Astrocyte (in vitro differentiated cells and primary cell): ENCODE measurements around the gene DPH6.

ENCODE experiments used
- EZH2 ChIP-seq: IDR thresholded peaks from 2 replicates; pipeline ENCODE4 v1.6.1; 2012; ENCODE audit warnings: mild to moderate bottlenecking, low read length, inconsistent platforms; ENCODE audit not compliant: insufficient read depth
- TF ChIP-seq, protein P1 (sequence below): IDR thresholded peaks from 2 replicates; pipeline ENCODE4 v1.5.1; 2011; ENCODE audit warnings: low read depth, mild to moderate bottlenecking, inconsistent platforms, low read length, moderate library complexity; ENCODE audit not compliant: insufficient read depth

DNA sequence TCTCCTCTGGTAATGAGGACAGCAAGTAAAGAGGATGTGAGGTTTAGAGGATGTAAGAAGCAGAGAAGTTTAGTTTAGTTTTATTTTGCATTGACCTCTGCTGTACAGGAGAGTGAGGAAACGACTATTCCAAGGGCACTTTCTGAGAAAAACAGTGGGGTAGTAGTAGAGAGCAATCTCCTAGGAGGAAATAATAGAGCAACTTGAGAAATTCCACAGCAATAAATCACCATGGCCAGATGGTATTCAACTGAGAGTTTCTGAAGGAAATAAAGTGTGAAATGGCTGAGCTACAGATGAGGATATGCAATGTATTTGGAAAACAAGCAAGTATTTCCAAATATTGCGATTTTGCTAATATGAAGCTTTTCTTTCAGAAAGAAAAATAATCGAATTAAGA is 118.9 kb downstream of the DPH6 start:
- TF ChIP-seq, protein P1, sequence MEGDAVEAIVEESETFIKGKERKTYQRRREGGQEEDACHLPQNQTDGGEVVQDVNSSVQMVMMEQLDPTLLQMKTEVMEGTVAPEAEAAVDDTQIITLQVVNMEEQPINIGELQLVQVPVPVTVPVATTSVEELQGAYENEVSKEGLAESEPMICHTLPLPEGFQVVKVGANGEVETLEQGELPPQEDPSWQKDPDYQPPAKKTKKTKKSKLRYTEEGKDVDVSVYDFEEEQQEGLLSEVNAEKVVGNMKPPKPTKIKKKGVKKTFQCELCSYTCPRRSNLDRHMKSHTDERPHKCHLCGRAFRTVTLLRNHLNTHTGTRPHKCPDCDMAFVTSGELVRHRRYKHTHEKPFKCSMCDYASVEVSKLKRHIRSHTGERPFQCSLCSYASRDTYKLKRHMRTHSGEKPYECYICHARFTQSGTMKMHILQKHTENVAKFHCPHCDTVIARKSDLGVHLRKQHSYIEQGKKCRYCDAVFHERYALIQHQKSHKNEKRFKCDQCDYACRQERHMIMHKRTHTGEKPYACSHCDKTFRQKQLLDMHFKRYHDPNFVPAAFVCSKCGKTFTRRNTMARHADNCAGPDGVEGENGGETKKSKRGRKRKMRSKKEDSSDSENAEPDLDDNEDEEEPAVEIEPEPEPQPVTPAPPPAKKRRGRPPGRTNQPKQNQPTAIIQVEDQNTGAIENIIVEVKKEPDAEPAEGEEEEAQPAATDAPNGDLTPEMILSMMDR, result no peak
- no peak for TF ChIP-seq EZH2
